G401 (cell line): ENCODE measurements around the gene DTX1. TPM values are rescaled to one million over a fixed set of nuclear protein-coding genes. Genes with fewer than 3 reads are reported as not detected.

Experiments
- DNase-seq: peaks from one replicate; pipeline ENCODE4 v3.0.0-alpha.2; 2015; ENCODE audit warnings: low spot score
- in situ Hi-C: cut with HindIII; loops from 2 replicates; pipeline ENCODE4 v1.10.0; 2016; ENCODE audit warnings: low sequenced_read_pairs, mixed read lengths
- total RNA-seq: library from RNA; depleted of rRNA; stranded (reverse); fragments of >200 nt; shearing (Covaris generic); gene quantifications from 2 replicates; pipeline ENCODE4 v1.2.3, GENCODE V29; 2014

The DTX1 gene
- total RNA-seq, 1 experiment from 2014 or later: 5.6 TPM

GRCh38 chr12:113066813-113067400, 10.4 kb downstream of the DTX1 start:
- peak; percentile 66 for DNase-seq
- in situ Hi-C loops: loop anchor here (25.0 kb wide), 1 partner anchor 95 kb away; no protein-coding TSS in a partner anchor

DNA sequence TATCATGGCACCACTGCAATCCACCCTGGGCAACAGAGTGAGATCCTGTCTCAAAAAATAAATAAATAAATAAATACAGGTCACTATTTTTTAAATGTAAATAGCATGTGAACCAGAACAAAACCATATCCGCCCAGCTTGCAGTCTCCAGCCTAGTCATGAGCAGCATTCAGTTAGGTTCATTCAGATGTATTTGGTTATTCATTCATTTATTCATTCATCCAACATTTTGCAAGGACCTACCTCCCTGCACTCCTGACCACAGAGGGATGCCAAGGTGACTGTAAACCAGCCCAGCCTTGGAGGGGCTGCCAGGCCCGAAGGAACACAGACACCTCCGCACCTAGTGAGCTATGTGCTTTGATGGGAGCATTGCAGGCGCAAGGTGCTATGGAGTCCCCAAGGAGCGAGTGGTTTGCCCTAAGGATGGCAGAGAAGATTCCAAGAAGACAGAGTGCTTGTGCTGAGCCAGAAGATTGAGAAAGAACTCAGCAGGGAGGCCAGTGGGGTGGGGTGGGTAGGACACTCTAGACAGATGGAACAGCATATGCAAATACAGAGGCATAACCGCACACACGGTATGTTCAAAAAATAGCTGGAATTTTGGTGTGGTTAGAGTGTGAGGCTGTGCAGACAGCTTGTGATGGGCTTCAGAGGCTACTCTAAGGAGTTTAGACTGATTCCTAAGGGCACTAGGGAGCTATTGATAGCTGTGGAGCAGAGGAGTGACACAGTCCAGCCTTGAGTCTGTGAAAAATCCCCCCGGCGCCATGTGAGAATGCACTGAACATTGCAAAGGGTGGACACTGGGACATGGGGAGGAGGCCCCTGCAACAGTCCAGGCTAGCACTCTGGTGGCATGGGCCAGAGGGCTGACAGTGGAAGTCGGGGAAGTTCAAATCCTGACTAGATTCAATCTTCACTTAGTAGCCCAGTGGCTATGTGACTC, 11.7 kb downstream of the DTX1 start:
- in situ Hi-C loops: loop anchor here (25.0 kb wide), 1 partner anchor 94 kb away; no protein-coding TSS in a partner anchor

GRCh38 chr12:113069149-113069548, 12.6 kb downstream of the DTX1 start:
- DNase-seq: no peak
- in situ Hi-C loops: loop anchor here (25.0 kb wide), 1 partner anchor 93 kb away; no protein-coding TSS in a partner anchor

More for the DNA sequence above, 11.7 kb downstream of the DTX1 start:
- DNase-seq: no peak

DNA sequence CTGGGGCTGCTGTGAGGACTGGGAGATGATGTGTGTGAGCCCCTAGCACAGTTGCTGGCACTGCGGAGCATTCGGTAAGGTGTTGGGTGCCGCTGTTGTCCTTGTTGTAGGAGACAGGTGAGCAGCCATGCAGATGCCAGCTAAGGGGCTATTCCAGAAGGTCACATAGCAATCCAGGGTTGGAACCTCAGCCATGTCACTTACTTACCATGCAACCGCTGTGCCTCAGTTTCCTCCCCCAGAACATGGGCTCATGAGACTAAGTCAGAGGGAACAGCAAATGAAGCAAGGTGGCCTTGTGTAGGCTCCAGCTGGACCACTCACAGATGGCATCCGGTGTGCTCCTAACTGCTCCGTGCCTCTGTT, 13.2 kb downstream of the DTX1 start:
- in situ Hi-C loops: loop anchor here (25.0 kb wide), 1 partner anchor 93 kb away; no protein-coding TSS in a partner anchor

DNA sequence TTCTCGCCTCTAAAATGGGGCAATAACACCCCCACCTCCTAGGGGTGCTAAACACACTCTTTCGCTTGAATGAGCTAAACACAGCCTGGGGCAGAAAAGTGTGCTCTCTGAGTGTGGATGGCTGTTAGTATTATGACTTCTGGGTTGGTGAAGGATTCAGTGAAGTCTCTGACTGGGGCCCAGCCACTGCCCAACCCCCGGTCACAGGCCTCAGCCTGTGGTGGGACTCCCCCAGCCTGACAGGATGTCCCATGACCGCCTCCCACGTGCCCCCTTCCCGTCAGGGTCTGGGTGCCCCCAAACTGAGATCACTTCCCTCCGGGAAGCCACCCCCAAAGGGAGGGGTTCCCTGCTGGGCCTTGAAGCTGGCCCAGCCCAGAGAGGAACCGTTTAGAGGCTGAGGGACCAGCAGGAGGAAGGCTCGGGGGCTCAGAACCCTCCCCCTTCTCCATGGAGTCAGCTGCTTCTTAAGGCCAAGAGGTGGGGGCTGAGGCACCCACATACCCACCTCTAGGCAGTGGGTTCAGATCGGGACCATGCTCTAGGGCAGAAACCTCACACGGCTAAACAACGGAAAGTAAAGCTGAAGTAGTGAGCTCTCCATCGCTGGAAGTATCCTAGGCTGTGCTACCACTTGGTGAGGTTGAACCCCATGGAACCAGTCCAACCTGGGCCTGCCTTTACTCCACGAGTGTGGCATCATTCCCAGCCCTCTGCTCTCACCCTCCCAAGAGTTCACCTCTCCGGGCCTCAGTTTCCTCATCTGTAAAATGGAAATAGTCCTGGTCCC, 13.8 kb downstream of the DTX1 start:
- DNase-seq: no peak
- in situ Hi-C loops: loop anchor here (25.0 kb wide), 1 partner anchor 92 kb away; no protein-coding TSS in a partner anchor

More for the DNA sequence above, 13.2 kb downstream of the DTX1 start:
- no peak for DNase-seq

DNA sequence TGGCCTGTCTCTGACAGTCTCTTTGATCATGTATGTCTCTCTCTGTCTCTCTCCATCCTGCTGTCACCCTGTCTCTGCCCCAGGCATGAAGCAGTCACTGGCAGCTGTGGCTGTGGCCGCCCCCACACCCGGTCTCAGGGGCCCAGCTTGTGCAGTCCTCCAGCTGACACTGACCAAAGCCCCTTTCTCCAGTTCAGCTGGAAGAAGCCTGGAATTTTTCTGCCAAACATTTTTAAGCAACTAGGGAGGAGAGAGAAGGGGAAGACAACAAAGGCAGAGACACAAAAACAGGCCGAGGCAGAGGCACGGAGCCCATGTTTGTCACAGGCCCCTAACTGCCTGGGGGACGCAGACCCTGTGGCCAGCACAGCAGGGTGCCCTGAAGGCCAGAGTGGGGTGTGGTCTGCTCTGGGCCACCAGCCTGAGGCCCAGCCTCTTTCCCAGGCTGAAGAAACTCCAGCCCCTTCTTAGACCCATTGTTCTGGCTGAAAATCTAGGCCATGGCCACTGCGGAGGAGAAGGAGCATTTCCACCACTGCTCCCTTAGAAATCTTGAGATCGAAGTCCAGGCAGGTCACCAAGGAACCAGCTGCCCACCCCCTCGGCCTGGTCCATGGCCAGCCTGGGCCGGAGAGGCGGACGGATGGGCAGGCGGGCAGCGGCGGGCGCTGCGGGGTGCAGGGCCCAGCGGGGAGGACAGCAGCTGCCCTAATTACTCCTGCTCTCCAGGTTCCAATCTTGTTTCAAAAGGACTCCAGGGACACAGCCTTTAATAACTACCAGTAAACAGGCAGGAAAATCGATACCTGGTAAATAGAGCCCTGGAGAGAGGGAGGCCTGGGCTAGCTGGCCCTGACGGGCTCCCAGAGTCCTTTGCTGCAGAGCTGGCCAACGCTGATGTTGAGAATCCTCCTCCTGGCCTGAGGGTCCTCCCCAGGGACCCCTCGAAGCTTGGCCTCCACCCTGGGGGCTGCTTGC, 14.9 kb downstream of the DTX1 start:
- in situ Hi-C loops: loop anchor here (25.0 kb wide), 1 partner anchor 91 kb away; no protein-coding TSS in a partner anchor
- peak; percentile 25 for DNase-seq

DNA sequence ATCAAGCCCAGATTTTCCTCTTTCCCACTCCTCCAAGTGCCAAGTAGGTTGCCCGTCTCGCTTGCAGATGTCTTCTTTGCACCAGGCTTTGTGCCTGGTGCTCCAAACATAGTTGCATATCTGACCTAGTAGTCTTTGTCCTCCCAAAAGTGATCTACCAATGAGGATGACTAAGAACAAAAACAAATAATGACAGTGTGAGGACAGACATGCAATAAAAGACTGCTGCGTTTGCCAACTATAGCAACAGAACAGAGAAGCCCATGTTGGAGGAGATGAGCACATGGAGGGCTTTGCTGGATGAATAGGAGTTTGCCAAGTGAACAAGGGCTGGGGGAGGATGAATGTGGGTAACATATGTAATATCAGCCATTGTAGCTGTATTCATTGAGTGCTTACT, 15.6 kb downstream of the DTX1 start:
- in situ Hi-C loops: loop anchor here (25.0 kb wide), 1 partner anchor 90 kb away; no protein-coding TSS in a partner anchor
- no peak for DNase-seq

GRCh38 chr12:113073586-113073985, 17.1 kb downstream of the DTX1 start:
- no peak for DNase-seq
- in situ Hi-C loops: loop anchor here (25.0 kb wide), 1 partner anchor 89 kb away; no protein-coding TSS in a partner anchor

DNA sequence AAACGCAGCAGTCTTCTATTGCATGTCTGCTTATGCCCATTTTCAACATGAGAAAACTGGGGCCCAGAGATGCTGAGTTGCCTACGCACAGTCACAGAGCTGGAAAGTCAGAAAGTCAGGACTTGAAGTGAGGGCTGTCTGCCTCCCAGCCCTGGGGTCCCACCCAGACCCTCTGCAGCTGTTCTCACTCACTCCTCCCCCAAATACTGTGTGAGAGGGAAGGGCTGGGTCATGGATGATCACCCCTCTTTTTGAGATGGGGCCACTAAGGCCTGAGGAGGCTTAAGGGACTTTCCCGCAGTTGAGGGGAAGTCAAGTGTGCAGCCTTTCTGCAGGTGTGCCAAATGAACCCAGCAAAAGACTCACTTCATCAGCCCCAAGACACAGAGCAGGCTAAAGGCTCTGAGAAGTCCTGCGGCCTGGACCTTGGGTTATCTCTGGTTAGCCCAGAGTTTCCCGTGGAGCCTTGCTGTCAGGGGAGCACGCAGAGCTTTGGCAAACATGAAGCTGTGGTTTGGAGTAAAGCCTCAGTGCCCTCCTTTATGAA, 18.7 kb downstream of the DTX1 start:
- in situ Hi-C loops: no loop called here

DNA sequence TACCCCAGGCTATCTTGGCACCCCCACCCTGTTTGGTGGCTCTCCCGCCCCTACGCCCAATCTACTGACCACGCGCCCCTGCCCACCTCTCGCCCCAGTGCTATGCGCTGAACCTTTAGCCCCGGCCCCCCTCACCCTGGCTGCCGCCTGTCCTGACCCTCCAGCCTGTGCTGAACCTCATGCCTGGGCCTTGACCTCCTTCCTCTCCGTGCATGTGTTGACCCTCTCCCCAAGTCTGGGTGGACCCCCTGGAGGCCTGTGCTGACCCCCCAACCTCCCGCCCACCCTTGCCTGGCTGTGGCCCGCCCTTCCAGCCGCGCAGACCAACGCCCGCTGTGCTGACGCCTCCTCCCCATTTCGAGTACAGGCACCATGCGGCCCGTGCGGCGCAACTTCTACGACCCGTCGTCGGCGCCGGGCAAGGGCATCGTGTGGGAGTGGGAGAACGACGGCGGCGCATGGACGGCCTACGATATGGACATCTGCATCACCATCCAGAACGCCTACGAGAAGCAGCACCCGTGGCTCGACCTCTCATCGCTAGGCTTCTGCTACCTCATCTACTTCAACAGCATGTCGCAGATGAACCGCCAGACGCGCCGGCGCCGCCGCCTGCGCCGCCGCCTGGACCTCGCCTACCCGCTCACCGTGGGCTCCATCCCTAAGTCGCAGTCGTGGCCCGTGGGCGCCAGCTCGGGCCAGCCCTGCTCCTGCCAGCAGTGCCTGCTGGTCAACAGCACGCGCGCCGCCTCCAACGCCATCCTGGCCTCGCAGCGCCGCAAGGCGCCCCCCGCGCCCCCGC, 20.7 kb downstream of the DTX1 start:
- in situ Hi-C loops: no loop called here
- no peak for DNase-seq

More for the DNA sequence above, 18.7 kb downstream of the DTX1 start:
- no peak for DNase-seq

DNA sequence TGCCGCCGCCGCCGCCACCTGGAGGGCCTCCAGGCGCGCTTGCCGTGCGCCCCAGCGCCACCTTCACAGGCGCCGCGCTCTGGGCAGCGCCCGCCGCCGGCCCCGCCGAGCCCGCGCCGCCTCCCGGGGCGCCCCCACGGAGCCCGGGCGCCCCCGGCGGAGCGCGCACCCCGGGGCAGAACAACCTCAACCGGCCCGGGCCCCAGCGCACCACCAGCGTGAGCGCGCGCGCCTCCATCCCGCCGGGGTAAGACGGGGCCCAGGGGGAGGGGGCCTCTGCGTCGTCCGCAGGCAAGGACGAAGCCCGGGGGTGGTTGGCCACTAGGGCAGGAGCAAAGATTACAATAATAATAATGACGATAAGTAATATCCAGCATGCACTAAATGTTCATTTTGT, 21.3 kb downstream of the DTX1 start:
- in situ Hi-C loops: no loop called here
- DNase-seq: no peak

DNA sequence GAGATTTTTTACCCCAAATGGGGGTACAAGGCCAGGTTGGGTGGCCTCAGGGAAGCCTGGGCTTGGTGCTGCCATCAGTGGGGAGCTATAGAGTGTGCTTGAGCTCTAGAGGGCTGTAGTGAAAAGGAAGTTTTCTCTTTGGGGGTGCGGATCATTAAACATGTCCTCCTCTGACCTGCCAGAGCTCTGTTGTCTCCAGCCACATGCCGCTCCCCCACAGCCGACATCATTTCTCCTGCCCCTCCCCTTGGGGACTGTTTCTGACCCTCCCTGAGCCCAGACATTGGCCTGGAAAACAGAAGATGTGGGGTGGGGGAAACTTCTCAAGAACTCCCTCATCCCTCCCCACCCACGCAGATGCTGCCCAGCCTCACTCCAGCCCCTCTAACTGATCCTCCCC, 25.3 kb downstream of the DTX1 start:
- in situ Hi-C loops: no loop called here

GRCh38 chr12:113082486-113083148, 26.1 kb downstream of the DTX1 start:
- in situ Hi-C loops: no loop called here

More for the DNA sequence above, 25.3 kb downstream of the DTX1 start:
- DNase-seq: no peak

GRCh38 chr12:113083863-113084435, 27.4 kb downstream of the DTX1 start:
- in situ Hi-C loops: no loop called here
- no peak for DNase-seq

More at GRCh38 chr12:113082486-113083148, 26.1 kb downstream of the DTX1 start:
- DNase-seq: no peak

DNA sequence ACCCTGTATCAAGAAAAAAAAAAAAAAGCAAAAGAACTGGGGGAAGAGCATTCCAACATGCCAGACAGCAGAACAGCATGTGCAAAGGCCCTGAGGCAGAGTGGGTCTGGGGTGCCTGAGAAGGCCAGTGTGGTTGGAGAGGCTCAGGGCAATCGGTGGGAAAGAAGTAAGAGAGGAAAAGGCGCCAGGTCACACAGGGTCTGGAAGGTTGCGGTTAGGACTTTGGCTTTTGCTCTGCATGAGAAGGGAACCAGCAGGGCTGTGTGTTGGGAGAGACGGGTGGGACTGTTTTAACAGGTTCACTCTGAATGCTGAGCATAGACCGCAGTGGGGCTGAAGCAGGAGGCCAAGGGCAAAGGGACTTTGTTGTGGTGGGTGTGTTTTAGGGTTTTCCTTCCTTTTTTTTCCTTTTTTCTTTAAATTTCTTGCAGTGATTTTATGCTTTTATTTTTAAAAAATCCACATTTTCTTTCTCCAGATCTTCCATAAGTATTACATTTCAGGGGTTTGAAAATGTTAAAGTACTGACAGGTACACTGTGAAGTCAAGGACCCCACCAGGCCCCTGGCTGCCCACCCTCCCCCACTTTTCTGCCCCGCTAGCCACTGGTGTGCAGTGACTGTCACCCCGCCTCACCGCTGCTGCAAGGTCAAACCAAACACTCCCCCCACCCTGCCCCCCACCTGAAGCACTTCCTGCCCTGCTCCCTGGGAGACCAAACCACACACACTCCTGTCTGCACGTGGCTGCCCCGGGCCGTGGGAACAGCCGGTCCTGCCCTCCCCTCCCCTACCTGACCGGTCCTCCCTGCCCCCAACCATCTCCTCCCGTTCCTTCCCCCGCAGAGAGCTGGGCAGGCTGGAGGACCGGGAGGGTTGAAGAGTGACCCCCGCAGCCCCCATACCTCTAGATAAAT, 30.0 kb downstream of the DTX1 start:
- no peak for DNase-seq
- in situ Hi-C loops: no loop called here
